ENCODE data around the gene DAB1. TPM values are rescaled to one million over a fixed set of nuclear protein-coding genes. Genes with fewer than 3 reads are reported as not detected.

Gene DAB1
- total RNA-seq, 1 donor from 2014 or later = 14.6 TPM

DNA sequence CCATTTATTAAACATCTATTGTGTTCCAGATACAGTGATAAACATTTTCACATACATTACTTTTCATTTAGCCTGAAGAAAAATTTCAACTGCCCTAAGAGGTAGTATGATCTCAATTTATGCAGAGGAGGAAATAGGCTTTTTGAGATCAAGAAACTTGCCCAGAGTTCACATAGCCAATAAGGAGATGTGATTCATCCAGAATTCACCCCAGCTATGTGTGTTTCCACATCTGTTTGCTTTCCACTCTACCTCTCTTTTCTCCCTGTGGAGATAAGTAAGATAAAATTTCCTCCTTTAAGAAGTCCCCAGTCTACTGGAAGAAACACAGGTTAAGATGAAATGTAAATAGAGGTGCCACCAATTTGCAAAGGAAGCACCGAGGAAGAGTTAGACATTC is 258.3 kb downstream of the DAB1 start:
- no peak for DNase-seq (ENCODE audit: low spot score)
- Histone ChIP-seq H3K4me3 (no peak overlapping the region), H3K9me3 (ENCODE audit: low read depth) (no peaks in the 10 kb centered on the region), H3K27me3 (no peaks in the 10 kb centered on the region), H3K4me2 (no peak overlapping the region), H3K4me1 (peaks cover 5% of the 10 kb centered on the region), H3F3A (ENCODE audit: low read depth) (no peaks in the 10 kb centered on the region), H2AFZ (replicated peaks) (no peak overlapping the region), H3K27ac (no peak overlapping the region), H3K36me3 (no peaks in the 10 kb centered on the region), H4K20me1 (ENCODE audit: low read depth) (no peaks in the 10 kb centered on the region), H3K79me2 (ENCODE audit: low read depth) (no peaks in the 10 kb centered on the region), H3K9ac (no peak overlapping the region)
- Mint-ChIP-seq H3K9me3 (no peaks in the 10 kb centered on the region), H3K4me3 (no peak overlapping the region), H3K27ac (no peak overlapping the region), H3K4me1 (peaks cover 14% of the 10 kb centered on the region), H3K27me3 (ENCODE audit: insufficient read depth, low read depth) (no peaks in the 10 kb centered on the region), H3K36me3 (no peaks in the 10 kb centered on the region)
- TF ChIP-seq, protein P1, sequence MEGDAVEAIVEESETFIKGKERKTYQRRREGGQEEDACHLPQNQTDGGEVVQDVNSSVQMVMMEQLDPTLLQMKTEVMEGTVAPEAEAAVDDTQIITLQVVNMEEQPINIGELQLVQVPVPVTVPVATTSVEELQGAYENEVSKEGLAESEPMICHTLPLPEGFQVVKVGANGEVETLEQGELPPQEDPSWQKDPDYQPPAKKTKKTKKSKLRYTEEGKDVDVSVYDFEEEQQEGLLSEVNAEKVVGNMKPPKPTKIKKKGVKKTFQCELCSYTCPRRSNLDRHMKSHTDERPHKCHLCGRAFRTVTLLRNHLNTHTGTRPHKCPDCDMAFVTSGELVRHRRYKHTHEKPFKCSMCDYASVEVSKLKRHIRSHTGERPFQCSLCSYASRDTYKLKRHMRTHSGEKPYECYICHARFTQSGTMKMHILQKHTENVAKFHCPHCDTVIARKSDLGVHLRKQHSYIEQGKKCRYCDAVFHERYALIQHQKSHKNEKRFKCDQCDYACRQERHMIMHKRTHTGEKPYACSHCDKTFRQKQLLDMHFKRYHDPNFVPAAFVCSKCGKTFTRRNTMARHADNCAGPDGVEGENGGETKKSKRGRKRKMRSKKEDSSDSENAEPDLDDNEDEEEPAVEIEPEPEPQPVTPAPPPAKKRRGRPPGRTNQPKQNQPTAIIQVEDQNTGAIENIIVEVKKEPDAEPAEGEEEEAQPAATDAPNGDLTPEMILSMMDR (IDR thresholded peaks at IDR 0.05) = no peak
- TF ChIP-seq EZH2phosphoT487 (IDR thresholded peaks at IDR 0.05) = no peak

DNA sequence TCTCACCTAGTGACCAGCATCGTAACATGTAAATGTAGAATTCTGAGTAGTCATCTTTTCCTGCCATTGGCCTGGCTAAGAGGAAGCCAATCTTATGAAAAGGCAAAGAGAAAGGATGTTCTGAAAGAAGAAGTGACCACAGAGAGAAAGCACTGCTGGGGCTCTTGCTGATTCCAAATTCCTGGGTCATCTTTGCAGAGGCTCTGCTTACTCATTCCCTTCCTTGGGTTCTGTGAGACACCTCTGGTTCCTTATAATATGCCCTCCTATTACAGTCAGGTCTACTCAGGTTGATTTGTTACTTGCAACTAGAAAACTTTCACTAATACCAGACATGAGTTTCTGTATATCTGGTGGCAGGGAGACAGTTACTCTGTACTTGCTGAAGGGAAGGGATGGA is 259.3 kb downstream of the DAB1 start:
- no peaks in the 10 kb centered on the region for H3K9me3 ChIP-seq (ENCODE audit: low read depth)
- H3K27me3 ChIP-seq = no peaks in the 10 kb centered on the region
- peaks cover 4% of the 10 kb centered on the region for H3K4me1 ChIP-seq
- H3K9ac ChIP-seq = no peak overlapping the region
- Mint-ChIP-seq H3K36me3 (no peaks in the 10 kb centered on the region), H3K4me3 (no peak overlapping the region), H3K9me3 (no peaks in the 10 kb centered on the region), H3K27ac (no peak overlapping the region), H3K4me1 (peaks cover 21% of the 10 kb centered on the region), H3K27me3 (ENCODE audit: insufficient read depth, low read depth) (no peaks in the 10 kb centered on the region)
- H4K20me1 ChIP-seq (ENCODE audit: low read depth) = no peaks in the 10 kb centered on the region
- H3K36me3 ChIP-seq = no peaks in the 10 kb centered on the region
- no peak for TF ChIP-seq EZH2 (IDR thresholded peaks at IDR 0.05)
- TF ChIP-seq, protein P1 (IDR thresholded peaks at IDR 0.05) = no peak
- TF ChIP-seq EZH2phosphoT487 (IDR thresholded peaks at IDR 0.05) = no peak
- no peak overlapping the region for H2AFZ ChIP-seq (replicated peaks)
- H3K79me2 ChIP-seq (ENCODE audit: low read depth) = no peaks in the 10 kb centered on the region
- H3K27ac ChIP-seq = no peak overlapping the region
- no peak for DNase-seq (ENCODE audit: low spot score)
- no peaks in the 10 kb centered on the region for H3F3A ChIP-seq (ENCODE audit: low read depth)
- H3K4me2 ChIP-seq = no peak overlapping the region
- no peak overlapping the region for H3K4me3 ChIP-seq

DNA sequence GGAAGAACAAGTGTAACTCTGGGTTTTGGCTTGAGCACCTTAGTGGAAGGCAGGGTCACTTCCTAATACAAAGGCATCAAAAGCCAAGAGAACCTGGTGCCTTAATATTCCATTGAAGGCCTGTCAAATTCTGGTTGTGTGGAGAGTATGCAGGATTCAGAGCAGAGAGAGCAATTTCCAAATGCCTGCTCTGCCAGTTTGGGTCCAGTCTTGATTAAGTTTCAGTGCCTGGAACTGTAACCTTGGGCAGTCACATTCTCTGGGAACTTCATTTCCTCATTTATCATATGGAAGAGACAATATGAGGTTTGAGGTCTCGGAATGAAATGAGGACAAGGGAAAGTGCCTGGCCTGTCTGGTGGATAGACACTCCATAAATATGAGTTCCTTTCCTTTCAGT is 260.1 kb downstream of the DAB1 start:
- Histone ChIP-seq H3K27me3 (no peaks in the 10 kb centered on the region), H3K4me1 (peaks cover 4% of the 10 kb centered on the region), H3K36me3 (no peaks in the 10 kb centered on the region), H3K79me2 (ENCODE audit: low read depth) (no peaks in the 10 kb centered on the region), H3K9ac (no peak overlapping the region), H3K9me3 (ENCODE audit: low read depth) (no peaks in the 10 kb centered on the region), H3K27ac (no peak overlapping the region), H3K4me2 (no peak overlapping the region), H3K4me3 (no peak overlapping the region), H2AFZ (replicated peaks) (no peak overlapping the region), H4K20me1 (ENCODE audit: low read depth) (no peaks in the 10 kb centered on the region), H3F3A (ENCODE audit: low read depth) (no peaks in the 10 kb centered on the region)
- no peak overlapping the region for H3K27ac Mint-ChIP-seq
- DNase-seq (ENCODE audit: low spot score) = no peak
- peaks cover 21% of the 10 kb centered on the region for H3K4me1 Mint-ChIP-seq
- H3K36me3 Mint-ChIP-seq = no peaks in the 10 kb centered on the region
- H3K27me3 Mint-ChIP-seq (ENCODE audit: insufficient read depth, low read depth) = no peaks in the 10 kb centered on the region
- no peak overlapping the region for H3K4me3 Mint-ChIP-seq
- H3K9me3 Mint-ChIP-seq = no peaks in the 10 kb centered on the region
- TF ChIP-seq EZH2phosphoT487 (IDR thresholded peaks at IDR 0.05) (no peak), EZH2 (IDR thresholded peaks at IDR 0.05) (no peak)

DNA sequence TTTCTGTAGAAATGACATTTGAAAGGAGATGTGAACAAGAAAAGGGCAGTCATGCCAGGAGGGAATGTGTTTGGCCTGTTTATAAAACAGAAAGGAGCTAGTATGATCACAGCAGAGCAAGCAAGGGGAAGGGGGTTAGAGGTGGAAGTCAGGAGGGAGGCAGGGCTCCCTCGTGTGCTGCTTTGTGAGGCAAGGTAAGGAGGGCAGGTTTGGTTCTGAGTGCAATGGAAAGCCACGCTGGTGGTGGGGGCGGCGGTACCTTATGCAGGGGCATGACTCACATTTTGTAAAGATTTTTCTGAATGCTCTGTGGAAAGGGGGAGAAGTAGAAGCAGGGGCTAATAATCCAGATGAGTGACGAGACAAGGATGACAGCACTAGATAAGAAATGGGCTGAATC is 260.5 kb downstream of the DAB1 start:
- H4K20me1 ChIP-seq (ENCODE audit: low read depth) = no peaks in the 10 kb centered on the region
- no peak overlapping the region for H3K4me2 ChIP-seq
- H3F3A ChIP-seq (ENCODE audit: low read depth) = no peaks in the 10 kb centered on the region
- H3K36me3 ChIP-seq = no peaks in the 10 kb centered on the region
- Mint-ChIP-seq H3K9me3 (no peaks in the 10 kb centered on the region), H3K4me3 (no peak overlapping the region), H3K27ac (no peak overlapping the region), H3K27me3 (ENCODE audit: insufficient read depth, low read depth) (no peaks in the 10 kb centered on the region), H3K36me3 (no peaks in the 10 kb centered on the region), H3K4me1 (peaks cover 21% of the 10 kb centered on the region)
- no peak overlapping the region for H2AFZ ChIP-seq (replicated peaks)
- H3K4me3 ChIP-seq = no peak overlapping the region
- H3K79me2 ChIP-seq (ENCODE audit: low read depth) = no peaks in the 10 kb centered on the region
- no peaks in the 10 kb centered on the region for H3K9me3 ChIP-seq (ENCODE audit: low read depth)
- TF ChIP-seq EZH2 (IDR thresholded peaks at IDR 0.05) = no peak
- TF ChIP-seq, protein P1 (IDR thresholded peaks at IDR 0.05) = no peak
- peaks cover 4% of the 10 kb centered on the region for H3K4me1 ChIP-seq
- no peak overlapping the region for H3K9ac ChIP-seq
- H3K27ac ChIP-seq = no peak overlapping the region
- DNase-seq (ENCODE audit: low spot score) = no peak
- H3K27me3 ChIP-seq = no peaks in the 10 kb centered on the region

Data from neural progenitor cell (in vitro differentiated cells).